ENCODE results near the gene PLA1A.

- TF ChIP-seq EZH2phosphoT487 (IDR thresholded peaks at IDR 0.05; ENCODE audit: borderline replicate concordance, low read depth) (no peak), CTCF (IDR thresholded peaks at IDR 0.05) (no peak), CHD2 (IDR thresholded peaks at IDR 0.05; ENCODE audit: low read length, partially characterized antibody) (no peak), SIN3A (IDR thresholded peaks at IDR 0.05; ENCODE audit: borderline replicate concordance, low read depth, low read length) (no peak), RAD21 (IDR thresholded peaks at IDR 0.05; ENCODE audit: low read length) (no peak), SMC3 (IDR thresholded peaks at IDR 0.05; ENCODE audit: low read depth, low read length) (no peak), REST (IDR thresholded peaks at IDR 0.05; ENCODE audit: low read depth, low read length) (no peak), ZBTB33 (IDR thresholded peaks at IDR 0.05; ENCODE audit: borderline replicate concordance, low read depth) (no peak), TAF1 (IDR thresholded peaks at IDR 0.05; ENCODE audit: borderline replicate concordance, low read depth, low read length) (no peak), EP300 (IDR thresholded peaks at IDR 0.05; ENCODE audit: borderline replicate concordance in 1 of 2, low read depth in 1 of 2, low read length in 1 of 2) (0 out of 4 replicates have a peak, but pooled peaks of 1 of the 2 experiments have one; percentile 17)
- TF ChIP-seq, protein P1, sequence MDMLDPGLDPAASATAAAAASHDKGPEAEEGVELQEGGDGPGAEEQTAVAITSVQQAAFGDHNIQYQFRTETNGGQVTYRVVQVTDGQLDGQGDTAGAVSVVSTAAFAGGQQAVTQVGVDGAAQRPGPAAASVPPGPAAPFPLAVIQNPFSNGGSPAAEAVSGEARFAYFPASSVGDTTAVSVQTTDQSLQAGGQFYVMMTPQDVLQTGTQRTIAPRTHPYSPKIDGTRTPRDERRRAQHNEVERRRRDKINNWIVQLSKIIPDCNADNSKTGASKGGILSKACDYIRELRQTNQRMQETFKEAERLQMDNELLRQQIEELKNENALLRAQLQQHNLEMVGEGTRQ (IDR thresholded peaks at IDR 0.05; ENCODE audit: borderline replicate concordance, low read depth, low read length): no peak
Measured at GRCh38 chr3:119663885-119664284, 66.2 kb downstream of the PLA1A start.
